ENCODE measurements around the gene NOMO2. TPM values are rescaled to one million over a fixed set of nuclear protein-coding genes. Genes with fewer than 3 reads are reported as not detected.
"Not testable (repeated sequence)": the region's sequence is repeated elsewhere in the genome, so short reads cannot be mapped to it uniquely, and the experiment has no call there.

Gene NOMO2
- polyA plus RNA-seq, 2 of the 4 experiments (the other 2 are of a cell fraction): 96.0 to 123 TPM

GRCh38 chr16:18498430-18498829, 63.5 kb downstream of the NOMO2 start:
- ATAC-seq: peak; percentile 80 to 82
- FAIRE-seq; DNase-seq (ENCODE audit: low read depth in 1 of 2, low spot score in 1 of 2); H3K4me1 ChIP-seq; POLR2A ChIA-PET; H3K4me2 ChIP-seq; H3K27ac ChIP-seq; H3K4me3 ChIP-seq; CTCF ChIA-PET; H3K9me3 ChIP-seq: not testable (repeated sequence)
- WGBS (ENCODE audit: missing lambda C conversion rate): no CpG with 5 or more reads among the region's 7 CpGs

GRCh38 chr16:18497032-18497431, 64.9 kb downstream of the NOMO2 start:
- H3K4me1 ChIP-seq; FAIRE-seq; CTCF ChIA-PET; H3K9me3 ChIP-seq; POLR2A ChIA-PET; H3K4me2 ChIP-seq; ATAC-seq; H3K27ac ChIP-seq; H3K4me3 ChIP-seq; DNase-seq (ENCODE audit: low read depth in 1 of 2, low spot score in 1 of 2): not testable (repeated sequence)
- WGBS (ENCODE audit: missing lambda C conversion rate): no CpG with 5 or more reads among the region's 5 CpGs

- H3K4me2 ChIP-seq; FAIRE-seq; H3K4me3 ChIP-seq; H3K27ac ChIP-seq; H3K4me1 ChIP-seq; DNase-seq (ENCODE audit: low read depth in 1 of 2, low spot score in 1 of 2); CTCF ChIA-PET; POLR2A ChIA-PET; H3K9me3 ChIP-seq: not testable (repeated sequence)
- 0 out of 6 replicates have a peak, but pooled peaks of 1 of the 2 experiments have one; percentile 33 for ATAC-seq
- WGBS (ENCODE audit: missing lambda C conversion rate): 100% methylated on average over 1 of the region's 11 CpGs
Observed at GRCh38 chr16:18492118-18492897, 69.6 kb downstream of the NOMO2 start.

GRCh38 chr16:18436025-18436424, 125.9 kb downstream of the NOMO2 start:
- CTCF ChIA-PET; H3K9me3 ChIP-seq; ATAC-seq; FAIRE-seq; DNase-seq (ENCODE audit: low read depth in 1 of 2, low spot score in 1 of 2); H3K4me2 ChIP-seq; H3K27ac ChIP-seq; H3K4me1 ChIP-seq; POLR2A ChIA-PET; H3K4me3 ChIP-seq: not testable (repeated sequence)
- no CpG with 5 or more reads among the region's 8 CpGs for WGBS (ENCODE audit: missing lambda C conversion rate)

GRCh38 chr16:18415827-18416226, 146.1 kb downstream of the NOMO2 start:
- WGBS (ENCODE audit: missing lambda C conversion rate): no CpG with 5 or more reads among the region's 7 CpGs
- CTCF ChIA-PET; POLR2A ChIA-PET; FAIRE-seq; DNase-seq (ENCODE audit: low read depth in 1 of 2, low spot score in 1 of 2); H3K4me2 ChIP-seq; H3K4me1 ChIP-seq; H3K4me3 ChIP-seq; H3K9me3 ChIP-seq; H3K27ac ChIP-seq: not testable (repeated sequence)
- peak; percentile 66 to 83; a peak in 5 of 6 replicates for ATAC-seq

GRCh38 chr16:18409532-18410293, 152.2 kb downstream of the NOMO2 start:
- no CpG with 5 or more reads among the region's 11 CpGs for WGBS (ENCODE audit: missing lambda C conversion rate)
- FAIRE-seq: not testable (repeated sequence)

GRCh38 chr16:18401851-18402657, 159.8 kb downstream of the NOMO2 start:
- H3K9me3 ChIP-seq; POLR2A ChIA-PET; H3K27ac ChIP-seq; FAIRE-seq; H3K4me3 ChIP-seq; CTCF ChIA-PET; H3K4me2 ChIP-seq; H3K4me1 ChIP-seq; DNase-seq (ENCODE audit: low read depth in 1 of 2, low spot score in 1 of 2): not testable (repeated sequence)
- WGBS (ENCODE audit: missing lambda C conversion rate): no CpG with 5 or more reads among the region's 88 CpGs
- ATAC-seq: peak; percentile 94 to 100

More at GRCh38 chr16:18409532-18410293, 152.2 kb downstream of the NOMO2 start:
- DNase-seq (ENCODE audit: low read depth in 1 of 2, low spot score in 1 of 2); H3K4me1 ChIP-seq; H3K9me3 ChIP-seq; H3K4me3 ChIP-seq; CTCF ChIA-PET; ATAC-seq; POLR2A ChIA-PET; H3K27ac ChIP-seq; H3K4me2 ChIP-seq: not testable (repeated sequence)

- not testable (repeated sequence) for FAIRE-seq; DNase-seq (ENCODE audit: low read depth in 1 of 2, low spot score in 1 of 2); H3K9me3 ChIP-seq
Observed at GRCh38 chr16:18401159-18401558, 160.7 kb downstream of the NOMO2 start.

GRCh38 chr16:18394363-18394762, 167.5 kb downstream of the NOMO2 start:
- POLR2A ChIA-PET; CTCF ChIA-PET; DNase-seq (ENCODE audit: low read depth in 1 of 2, low spot score in 1 of 2); ATAC-seq; H3K27ac ChIP-seq; H3K4me2 ChIP-seq; H3K4me3 ChIP-seq; H3K4me1 ChIP-seq; FAIRE-seq; H3K9me3 ChIP-seq: not testable (repeated sequence)
- no CpG with 5 or more reads among the region's 31 CpGs for WGBS (ENCODE audit: missing lambda C conversion rate)

More at GRCh38 chr16:18401159-18401558, 160.7 kb downstream of the NOMO2 start:
- peak overlapping the region in 1 of 2 experiments; percentile 77; a peak in 2 of 6 replicates for H3K27ac ChIP-seq
- H3K4me3 ChIP-seq: peak overlapping the region; percentile 45
- CTCF ChIA-PET, POLR2A ChIA-PET, ATAC-seq, H3K4me1 ChIP-seq: not testable (repeated sequence)
- H3K4me2 ChIP-seq: peak overlapping the region; percentile 38; the same call in 1 of the 3 replicates
- WGBS (ENCODE audit: missing lambda C conversion rate): no CpG with 5 or more reads among the region's 38 CpGs

- POLR2A ChIA-PET; H3K4me3 ChIP-seq; FAIRE-seq; CTCF ChIA-PET; DNase-seq (ENCODE audit: low read depth in 1 of 2, low spot score in 1 of 2); H3K27ac ChIP-seq; H3K9me3 ChIP-seq; H3K4me1 ChIP-seq; H3K4me2 ChIP-seq: not testable (repeated sequence)
- no CpG with 5 or more reads among the region's 43 CpGs for WGBS (ENCODE audit: missing lambda C conversion rate)
- ATAC-seq: peak in 1 of 2 experiments; percentile 45; a peak in 4 of 6 replicates
Observed at GRCh38 chr16:18387767-18388166, 174.1 kb downstream of the NOMO2 start.

GRCh38 chr16:18386517-18386916, 175.4 kb downstream of the NOMO2 start:
- H3K4me3 ChIP-seq; POLR2A ChIA-PET; FAIRE-seq; CTCF ChIA-PET; DNase-seq (ENCODE audit: low read depth in 1 of 2, low spot score in 1 of 2); H3K9me3 ChIP-seq; ATAC-seq; H3K4me2 ChIP-seq; H3K27ac ChIP-seq; H3K4me1 ChIP-seq: not testable (repeated sequence)
- WGBS (ENCODE audit: missing lambda C conversion rate): no CpG with 5 or more reads among the region's 25 CpGs
